Measurements from ENCODE around the gene MAB21L3. TPM values are rescaled to one million over a fixed set of nuclear protein-coding genes. Genes with fewer than 3 reads are reported as not detected.

MAB21L3 gene
- total RNA-seq = under 1 TPM in 1 of 5 donors, not detected in 4; 0.18 TPM
- polyA plus RNA-seq = under 1 TPM in 1 of 3 donors, not detected in 2; 0.60 TPM
- long read RNA-seq, donor 1 = 0 reads
- long read RNA-seq, donor 2 = 0 reads
- long read RNA-seq, donor 3 = 0 reads
- long read RNA-seq, donor 4 = 0 reads
- long read RNA-seq, donor 5 = 0 reads
- long read RNA-seq, donor 6 = 0 reads
- long read RNA-seq, donor 7 = 0 reads
- long read RNA-seq, donor 8 = 0 reads
- long read RNA-seq, donor 9 = 0 reads
- long read RNA-seq, donor 10 = 0 reads

DNA sequence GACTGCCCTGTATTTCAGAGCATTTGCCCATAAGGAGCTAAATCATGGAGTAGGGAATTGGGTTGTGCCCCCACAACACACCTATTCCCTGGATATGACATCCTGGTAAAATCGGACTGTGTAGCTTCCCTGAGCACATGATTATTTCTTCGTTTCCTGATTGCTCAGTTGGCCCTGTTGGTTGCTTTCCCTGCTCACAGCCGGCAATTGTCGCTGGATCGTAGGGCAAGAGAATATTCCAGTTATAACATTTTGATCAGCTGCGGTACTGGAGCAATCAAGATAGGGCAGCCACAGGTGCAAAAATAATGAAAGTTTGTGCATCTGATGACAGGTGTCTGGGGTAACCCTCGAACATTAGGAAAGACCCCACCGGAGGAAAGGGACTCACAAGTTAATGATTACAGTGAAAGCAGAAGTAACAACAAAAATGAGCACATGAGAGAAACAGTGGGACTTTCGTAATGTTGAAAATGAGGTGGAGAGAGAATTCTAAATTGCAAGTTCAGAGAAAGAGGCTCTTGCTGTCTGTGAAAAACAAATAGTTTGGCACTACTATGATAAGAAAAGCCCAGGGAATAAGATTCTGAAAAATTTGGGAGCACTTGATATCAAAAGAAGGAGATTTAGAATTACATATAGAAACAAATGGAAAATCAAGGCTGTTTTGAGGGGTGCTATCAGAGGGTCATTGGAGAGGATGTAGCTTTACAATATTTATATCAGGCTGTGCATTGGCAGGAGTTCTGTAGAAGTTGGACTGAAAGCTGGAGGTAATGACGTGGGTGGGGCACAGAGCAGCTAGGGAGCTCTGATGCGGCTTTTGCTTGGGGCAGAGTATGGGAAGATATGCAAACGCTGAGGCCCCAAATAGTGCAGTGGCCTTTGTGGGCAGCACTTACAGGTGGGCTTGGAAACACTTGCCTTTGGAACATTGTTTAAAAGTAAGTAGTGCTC, at the start of gene MAB21L3:
TSS of gene MAB21L3 (plus strand) at position 833 of the 957 bp plus-strand sequence. CDS start 1,217 bp downstream, outside the sequence.
- no peak for DNase-seq
- WGBS, 5 donors = 45 to 68% (median 55%) methylated on average over 12 of the region's 12 CpGs

DNA sequence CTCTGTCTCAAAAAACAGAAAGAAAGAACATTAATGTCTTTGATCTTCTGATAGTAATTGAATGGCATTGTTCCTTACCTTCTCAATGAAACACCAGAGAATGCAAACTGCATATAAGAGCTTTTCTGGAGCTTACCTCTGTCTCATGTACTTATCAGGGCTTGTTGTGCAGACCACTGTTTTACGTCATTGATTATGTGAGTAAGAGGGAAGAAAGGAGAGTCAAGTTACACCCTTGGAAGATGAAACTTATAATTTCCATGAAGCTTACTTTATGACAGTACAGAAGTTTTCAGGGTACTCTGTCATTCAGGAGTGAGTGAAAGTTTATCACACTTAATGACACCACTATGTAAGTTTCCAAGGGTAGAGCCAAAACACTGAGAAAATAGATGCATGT, 49.0 kb upstream of the MAB21L3 start:
- WGBS, 5 donors = 77 to 100% (median 82%) methylated on average over 1 of the region's 1 CpG
- DNase-seq = no peak
- intact Hi-C loops (cut with DNase I; ENCODE audit: low total_unique reads) = no loop called here
- Histone ChIP-seq H3K36me3 (peaks cover 0 to 49% (median 46%) of the 10 kb centered on the region in 4 donors), H3K4me1 (no peaks in the 10 kb centered on the region), H3K27me3 (no peaks in the 10 kb centered on the region), H3K4me3 (no peak overlapping the region), H3K27ac (no peak overlapping the region), H3K9me3 (peaks cover 4 to 14% (median 9%) of the 10 kb centered on the region in 4 donors)
- TF ChIP-seq EP300 (IDR thresholded peaks at IDR 0.05) = no peak

More for the DNA sequence above, at the start of gene MAB21L3:
- intact Hi-C loops (cut with DNase I; ENCODE audit: low total_unique reads) = no loop called here
- TF ChIP-seq POLR2AphosphoS5 (IDR thresholded peaks at IDR 0.05) (no peak), POLR2A (IDR thresholded peaks at IDR 0.05) (no peak), EP300 (IDR thresholded peaks at IDR 0.05) (no peak)
- TF ChIP-seq, protein P1, sequence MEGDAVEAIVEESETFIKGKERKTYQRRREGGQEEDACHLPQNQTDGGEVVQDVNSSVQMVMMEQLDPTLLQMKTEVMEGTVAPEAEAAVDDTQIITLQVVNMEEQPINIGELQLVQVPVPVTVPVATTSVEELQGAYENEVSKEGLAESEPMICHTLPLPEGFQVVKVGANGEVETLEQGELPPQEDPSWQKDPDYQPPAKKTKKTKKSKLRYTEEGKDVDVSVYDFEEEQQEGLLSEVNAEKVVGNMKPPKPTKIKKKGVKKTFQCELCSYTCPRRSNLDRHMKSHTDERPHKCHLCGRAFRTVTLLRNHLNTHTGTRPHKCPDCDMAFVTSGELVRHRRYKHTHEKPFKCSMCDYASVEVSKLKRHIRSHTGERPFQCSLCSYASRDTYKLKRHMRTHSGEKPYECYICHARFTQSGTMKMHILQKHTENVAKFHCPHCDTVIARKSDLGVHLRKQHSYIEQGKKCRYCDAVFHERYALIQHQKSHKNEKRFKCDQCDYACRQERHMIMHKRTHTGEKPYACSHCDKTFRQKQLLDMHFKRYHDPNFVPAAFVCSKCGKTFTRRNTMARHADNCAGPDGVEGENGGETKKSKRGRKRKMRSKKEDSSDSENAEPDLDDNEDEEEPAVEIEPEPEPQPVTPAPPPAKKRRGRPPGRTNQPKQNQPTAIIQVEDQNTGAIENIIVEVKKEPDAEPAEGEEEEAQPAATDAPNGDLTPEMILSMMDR (IDR thresholded peaks at IDR 0.05) = no peak
- Histone ChIP-seq H3K4me1 (peaks cover 0 to 18% (median 4%) of the 10 kb centered on the region in 4 donors), H3K27ac (peak within 1 kb of the TSS in 2 of 5 donors; percentile 16 to 73), H3K4me3 (no peak within 1 kb of the TSS), H3K9me3 (no peaks in the 10 kb centered on the region), H3K27me3 (no peaks in the 10 kb centered on the region), H3K36me3 (no peaks in the 10 kb centered on the region)

DNA sequence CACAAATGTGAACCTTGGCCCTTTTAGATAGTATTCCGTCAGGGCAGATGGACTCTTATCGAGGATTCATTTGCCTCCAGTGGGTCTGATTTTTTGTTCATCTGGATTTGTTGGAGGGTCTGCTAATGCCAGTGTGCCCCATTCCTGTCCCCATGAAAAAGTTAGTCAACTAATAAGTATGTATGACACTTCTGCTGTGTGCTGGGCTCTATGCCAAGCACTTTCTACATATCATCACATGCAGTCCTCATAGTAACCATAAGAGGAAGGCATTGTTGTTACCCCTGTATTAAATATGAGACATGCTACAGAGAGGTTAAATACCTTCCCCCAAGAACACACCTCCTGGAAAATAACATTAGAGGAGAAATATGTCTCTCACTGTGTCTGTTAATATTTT, 46.6 kb upstream of the MAB21L3 start:
- H3K27ac ChIP-seq = no peak overlapping the region
- peaks cover 0 to 68% (median 60%) of the 10 kb centered on the region in 4 donors for H3K36me3 ChIP-seq
- no peak overlapping the region for H3K4me3 ChIP-seq
- H3K27me3 ChIP-seq = no peaks in the 10 kb centered on the region
- WGBS, 5 donors = 92 to 96% (median 93%) methylated on average over 2 of the region's 2 CpGs
- no peak for DNase-seq
- TF ChIP-seq POLR2AphosphoS5 (IDR thresholded peaks at IDR 0.05) (no peak), POLR2A (IDR thresholded peaks at IDR 0.05) (no peak), EP300 (IDR thresholded peaks at IDR 0.05) (no peak)
- TF ChIP-seq, protein P1 (IDR thresholded peaks at IDR 0.05) = no peak
- no peaks in the 10 kb centered on the region for H3K9me3 ChIP-seq
- intact Hi-C loops (cut with DNase I; ENCODE audit: low total_unique reads) = no loop called here
- H3K4me1 ChIP-seq = no peaks in the 10 kb centered on the region

DNA sequence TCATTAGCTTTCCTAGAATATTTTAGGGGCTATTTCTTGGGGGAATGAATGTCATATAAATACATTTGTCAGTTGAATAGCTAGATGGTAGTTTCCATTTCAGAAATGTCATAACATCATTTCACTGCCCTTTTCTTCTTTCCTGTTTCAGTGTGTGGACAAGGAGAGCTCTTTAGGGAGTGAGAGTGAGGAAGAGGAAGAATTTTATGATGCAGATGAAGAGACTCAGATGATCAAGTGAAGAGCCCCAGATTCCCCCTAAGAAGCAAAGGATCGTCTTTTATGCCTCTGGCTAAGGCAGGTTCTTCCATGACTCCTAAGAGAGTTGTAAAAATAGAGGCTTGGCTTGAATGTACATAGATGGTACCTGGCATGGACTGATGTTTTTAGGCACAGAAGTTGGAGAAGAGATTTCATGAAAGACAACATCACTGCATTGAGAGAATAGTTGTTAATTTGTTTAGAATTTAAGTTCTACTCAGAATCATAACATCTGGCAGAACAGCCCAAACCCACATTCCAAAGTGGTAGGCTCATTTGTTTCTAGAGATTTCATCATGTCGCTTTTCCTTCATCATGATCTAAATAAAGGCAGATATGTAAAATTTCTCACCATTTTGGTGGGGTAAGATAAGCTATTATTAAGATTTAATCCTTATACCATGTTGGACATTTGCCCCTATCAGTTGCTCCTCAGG, 44.2 kb upstream of the MAB21L3 start:
- no peaks in the 10 kb centered on the region for H3K27me3 ChIP-seq
- TF ChIP-seq POLR2A (IDR thresholded peaks at IDR 0.05) = no peak
- TF ChIP-seq POLR2AphosphoS5 (IDR thresholded peaks at IDR 0.05) = no peak
- TF ChIP-seq, protein P1 (IDR thresholded peaks at IDR 0.05) = no peak
- TF ChIP-seq EP300 (IDR thresholded peaks at IDR 0.05) = no peak
- H3K4me3 ChIP-seq = no peak overlapping the region
- DNase-seq = peak in 1 of 2 donors; percentile 7
- peak overlapping the region in 4 of 5 donors; percentile 25 to 49 (median 26) for H3K27ac ChIP-seq
- intact Hi-C loops (cut with DNase I; ENCODE audit: low total_unique reads) = no loop called here
- H3K4me1 ChIP-seq = no peaks in the 10 kb centered on the region
- H3K36me3 ChIP-seq = peaks cover 0 to 76% (median 66%) of the 10 kb centered on the region in 4 donors
- no peaks in the 10 kb centered on the region for H3K9me3 ChIP-seq
- 58 to 83% (median 81%) methylated on average over 2 of the region's 2 CpGs for WGBS, 5 donors
